Measurements from ENCODE around the gene SYK. TPM values are rescaled to one million over a fixed set of nuclear protein-coding genes. Genes with fewer than 3 reads are reported as not detected.
"Not testable (repeated sequence)": the region's sequence is repeated elsewhere in the genome, so short reads cannot be mapped to it uniquely, and the experiment has no call there.

The SYK gene
- total RNA-seq, 4 donors from 2014 or later, result 17.9 to 26.2 (median 23.2) TPM

DNA sequence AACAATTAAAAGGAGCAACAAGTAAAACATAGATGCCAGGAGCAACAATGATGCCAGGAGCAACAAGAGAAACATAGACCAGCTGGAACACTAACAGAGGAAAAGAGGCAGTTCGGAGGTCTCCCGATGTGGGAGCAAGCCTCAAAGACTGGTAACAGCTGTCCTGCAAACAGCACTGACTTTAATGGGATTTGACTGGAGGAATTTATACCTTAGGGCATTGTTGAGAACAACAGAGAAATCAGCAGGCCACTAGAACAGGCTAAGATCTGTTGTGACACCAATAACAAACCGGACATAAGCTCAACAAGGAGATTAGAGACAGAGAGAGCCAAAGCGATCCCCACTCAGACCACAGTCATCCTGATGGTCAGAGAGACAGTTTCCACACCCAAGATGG, 11.8 kb upstream of the SYK start:
- no peak for DNase-seq (ENCODE audit: low spot score in 2 of 2)
- TF ChIP-seq, protein P1, sequence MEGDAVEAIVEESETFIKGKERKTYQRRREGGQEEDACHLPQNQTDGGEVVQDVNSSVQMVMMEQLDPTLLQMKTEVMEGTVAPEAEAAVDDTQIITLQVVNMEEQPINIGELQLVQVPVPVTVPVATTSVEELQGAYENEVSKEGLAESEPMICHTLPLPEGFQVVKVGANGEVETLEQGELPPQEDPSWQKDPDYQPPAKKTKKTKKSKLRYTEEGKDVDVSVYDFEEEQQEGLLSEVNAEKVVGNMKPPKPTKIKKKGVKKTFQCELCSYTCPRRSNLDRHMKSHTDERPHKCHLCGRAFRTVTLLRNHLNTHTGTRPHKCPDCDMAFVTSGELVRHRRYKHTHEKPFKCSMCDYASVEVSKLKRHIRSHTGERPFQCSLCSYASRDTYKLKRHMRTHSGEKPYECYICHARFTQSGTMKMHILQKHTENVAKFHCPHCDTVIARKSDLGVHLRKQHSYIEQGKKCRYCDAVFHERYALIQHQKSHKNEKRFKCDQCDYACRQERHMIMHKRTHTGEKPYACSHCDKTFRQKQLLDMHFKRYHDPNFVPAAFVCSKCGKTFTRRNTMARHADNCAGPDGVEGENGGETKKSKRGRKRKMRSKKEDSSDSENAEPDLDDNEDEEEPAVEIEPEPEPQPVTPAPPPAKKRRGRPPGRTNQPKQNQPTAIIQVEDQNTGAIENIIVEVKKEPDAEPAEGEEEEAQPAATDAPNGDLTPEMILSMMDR (IDR thresholded peaks at IDR 0.05), result no peak
- TF ChIP-seq POLR2A (IDR thresholded peaks at IDR 0.05), result no peak
- H3K4me3 ChIP-seq (ENCODE audit: low read depth, poor library complexity, severe bottlenecking), result no peak overlapping the region
- intact Hi-C loops (cut with DNase I; ENCODE audit: low total_unique reads), result no loop called here
- 52 to 67% methylated on average over 4 of the region's 4 CpGs for WGBS, 2 donors

DNA sequence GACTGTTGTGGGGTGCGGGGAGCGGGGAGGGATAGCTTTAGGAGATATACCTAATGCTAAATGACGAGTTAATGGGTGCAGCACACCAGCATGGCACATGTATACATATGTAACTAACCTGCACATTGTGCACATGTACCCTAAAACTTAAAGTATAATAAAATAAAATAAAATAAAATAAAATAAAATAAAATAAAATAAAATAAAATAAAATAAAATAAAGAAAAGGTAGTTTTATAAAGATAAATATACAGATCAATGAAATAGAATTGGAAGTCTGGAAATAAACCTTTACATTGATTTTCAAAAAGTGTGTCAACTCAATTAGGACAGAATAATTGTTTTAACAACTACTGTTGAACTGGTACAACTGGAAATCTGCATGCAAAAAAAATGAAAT, 8.6 kb upstream of the SYK start:
- H3K4me3 ChIP-seq (ENCODE audit: low read depth, poor library complexity, severe bottlenecking); DNase-seq (ENCODE audit: low spot score in 2 of 2); intact Hi-C loops (cut with DNase I; ENCODE audit: low total_unique reads): not testable (repeated sequence)
- WGBS, 2 donors, result 100% methylated on average over 2 of the region's 3 CpGs; no CpG with 5 or more reads in 1 of the 2 donors

DNA sequence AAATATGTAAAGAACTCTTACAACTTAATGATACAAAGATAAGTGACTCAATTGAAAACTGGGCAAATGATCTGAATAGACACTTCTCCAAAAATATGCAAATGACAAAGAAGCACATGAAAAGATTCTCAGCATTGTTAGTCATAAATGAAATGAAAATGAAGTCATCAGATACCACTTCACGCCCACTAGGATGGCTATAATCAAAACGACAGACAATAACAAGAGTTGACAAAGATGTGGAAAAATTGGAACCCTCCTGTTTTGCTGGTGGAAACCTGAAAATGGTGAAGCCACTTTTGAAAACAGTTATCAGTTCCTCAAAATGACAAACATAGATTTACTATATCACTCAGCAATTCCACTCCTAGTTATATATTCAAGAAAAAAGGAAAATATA, 7.9 kb upstream of the SYK start:
- 77 to 86% methylated on average over 2 of the region's 2 CpGs for WGBS, 2 donors
- intact Hi-C loops (cut with DNase I; ENCODE audit: low total_unique reads), result no loop called here
- no peak for DNase-seq (ENCODE audit: low spot score in 2 of 2)
- TF ChIP-seq, protein P1 (IDR thresholded peaks at IDR 0.05), result no peak
- TF ChIP-seq POLR2A (IDR thresholded peaks at IDR 0.05), result no peak
- no peak overlapping the region for H3K4me3 ChIP-seq (ENCODE audit: low read depth, poor library complexity, severe bottlenecking)

DNA sequence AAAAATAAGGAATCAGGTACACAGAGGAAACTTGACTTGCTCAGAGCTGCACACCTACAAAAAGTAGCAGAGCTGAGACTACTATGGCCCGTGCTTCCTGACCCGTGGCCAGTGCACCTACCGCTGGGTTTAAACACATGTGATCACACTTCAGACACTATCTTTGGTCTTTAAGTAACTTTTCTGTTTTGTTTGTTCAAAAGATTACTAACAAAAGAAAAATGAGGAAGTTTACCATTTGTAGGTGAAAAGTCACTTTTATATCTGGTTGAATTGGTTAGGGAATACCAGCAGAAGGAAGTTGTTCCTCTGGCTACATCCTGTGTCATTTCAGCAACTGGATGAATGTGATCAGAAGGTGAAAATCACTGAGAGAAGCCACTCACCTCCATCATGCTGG, 6.5 kb upstream of the SYK start:
- TF ChIP-seq, protein P1 (IDR thresholded peaks at IDR 0.05), result no peak
- TF ChIP-seq POLR2A (IDR thresholded peaks at IDR 0.05), result no peak
- WGBS, 2 donors, result 74 to 87% methylated on average over 3 of the region's 3 CpGs
- DNase-seq (ENCODE audit: low spot score in 2 of 2), result no peak
- H3K4me3 ChIP-seq (ENCODE audit: low read depth, poor library complexity, severe bottlenecking), result no peak overlapping the region
- intact Hi-C loops (cut with DNase I; ENCODE audit: low total_unique reads), result no loop called here

DNA sequence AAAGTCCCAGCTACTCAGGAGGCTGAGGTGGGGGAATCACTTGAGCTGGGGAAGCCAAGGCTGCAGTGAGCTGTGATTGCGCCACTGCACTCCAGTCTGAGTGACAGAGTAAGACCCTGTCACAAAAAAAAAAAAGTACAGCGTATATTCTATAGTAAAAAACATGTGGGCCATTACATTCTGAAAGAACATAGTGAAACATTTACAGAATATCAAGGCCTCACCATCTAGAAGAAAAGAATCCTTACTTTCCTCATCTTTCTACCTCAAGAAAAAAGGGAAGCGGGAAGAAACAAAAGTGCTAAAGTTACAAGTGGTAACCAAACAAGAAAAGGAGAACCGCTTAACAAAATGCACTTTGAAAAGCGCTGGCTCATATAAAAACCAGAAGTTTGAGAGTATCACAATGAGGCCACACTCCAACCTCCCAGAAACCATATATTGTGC, 5.7 kb upstream of the SYK start:
- intact Hi-C loops (cut with DNase I; ENCODE audit: low total_unique reads), result no loop called here
- TF ChIP-seq POLR2A (IDR thresholded peaks at IDR 0.05), result no peak
- TF ChIP-seq, protein P1 (IDR thresholded peaks at IDR 0.05), result no peak
- no peak for DNase-seq (ENCODE audit: low spot score in 2 of 2)
- H3K4me3 ChIP-seq (ENCODE audit: low read depth, poor library complexity, severe bottlenecking), result no peak overlapping the region
- WGBS, 2 donors, result 80% methylated on average over 5 of the region's 5 CpGs

DNA sequence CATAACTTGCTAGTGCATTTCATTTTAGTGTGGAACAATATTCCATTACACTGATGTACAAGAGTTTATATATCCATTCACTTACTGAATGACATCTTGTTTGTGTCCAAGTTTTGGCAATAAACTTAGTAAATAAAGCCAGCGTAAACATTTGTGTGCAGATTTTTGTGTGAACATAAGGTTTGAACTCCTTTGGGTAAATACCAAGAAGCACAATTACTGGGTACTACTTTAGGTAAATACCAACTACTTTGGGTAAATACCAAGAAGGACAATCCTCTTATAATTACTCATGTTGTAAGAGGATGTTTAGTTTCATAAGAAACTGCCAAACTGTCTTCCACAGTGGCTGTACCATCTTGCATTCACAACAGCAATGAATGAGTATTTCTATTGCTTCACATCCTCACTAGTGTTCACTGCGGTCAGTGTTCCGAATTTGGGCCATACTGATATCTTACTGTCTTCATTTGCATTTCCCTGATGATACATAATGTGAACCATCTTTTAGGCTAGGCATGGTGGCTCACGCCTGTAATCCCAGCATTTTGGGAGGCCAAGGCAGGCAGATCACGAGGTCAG, 2.3 kb upstream of the SYK start:
- DNase-seq (ENCODE audit: low spot score in 2 of 2), result no peak
- 80 to 91% methylated on average over 5 of the region's 5 CpGs for WGBS, 2 donors
- no peak overlapping the region for H3K4me3 ChIP-seq (ENCODE audit: low read depth, poor library complexity, severe bottlenecking)

More for the DNA sequence above, 2.3 kb upstream of the SYK start:
- TF ChIP-seq, protein P1 (IDR thresholded peaks at IDR 0.05), result no peak
- no peak for TF ChIP-seq POLR2A (IDR thresholded peaks at IDR 0.05)
- intact Hi-C loops (cut with DNase I; ENCODE audit: low total_unique reads), result no loop called here
